Vagina (tissue), 2 donors: ENCODE data around the gene HTRA3.

ENCODE experiments used
- POLR2A ChIP-seq, 2 donors: fragments of 450-650 bp; IDR thresholded peaks; one replicate each; pipeline ENCODE4 v1.6.1; 2017; ENCODE audit warnings: antibody characterized with exemption in 2 of 2, mild to moderate bottlenecking in 2 of 2, moderate library complexity in 2 of 2
- TF ChIP-seq, protein P1 (sequence below), 3 experiments: fragments of 450-650 bp in 2 of 3; fragments of 200-600 bp in 1 of 3; sonication (generic) in 1 of 3; IDR thresholded peaks; one replicate each; pipeline ENCODE4 v1.5.1; 2017 to 2019; ENCODE audit warnings: antibody characterized with exemption in 3 of 3, mild to moderate bottlenecking in 2 of 3, moderate library complexity in 2 of 3

DNA sequence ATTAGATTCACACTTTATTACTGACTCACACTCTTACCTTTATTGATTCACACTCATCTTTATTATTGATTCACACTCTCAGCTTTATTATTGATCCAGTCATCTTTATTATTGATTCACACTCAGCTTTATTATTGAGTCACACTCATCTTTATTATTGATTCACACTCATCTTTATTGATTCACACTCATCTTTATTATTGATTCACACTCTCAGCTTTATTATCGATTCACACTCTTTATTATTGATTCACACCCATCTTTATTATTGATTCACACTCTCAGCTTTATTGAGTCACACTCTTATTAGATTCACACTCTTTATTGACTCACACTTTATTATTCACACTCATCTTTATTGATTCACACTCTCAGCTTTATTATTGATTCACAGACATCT is 31.3 kb downstream of the HTRA3 start:
- no peak for TF ChIP-seq POLR2A (IDR thresholded peaks at IDR 0.05)
- TF ChIP-seq, protein P1, sequence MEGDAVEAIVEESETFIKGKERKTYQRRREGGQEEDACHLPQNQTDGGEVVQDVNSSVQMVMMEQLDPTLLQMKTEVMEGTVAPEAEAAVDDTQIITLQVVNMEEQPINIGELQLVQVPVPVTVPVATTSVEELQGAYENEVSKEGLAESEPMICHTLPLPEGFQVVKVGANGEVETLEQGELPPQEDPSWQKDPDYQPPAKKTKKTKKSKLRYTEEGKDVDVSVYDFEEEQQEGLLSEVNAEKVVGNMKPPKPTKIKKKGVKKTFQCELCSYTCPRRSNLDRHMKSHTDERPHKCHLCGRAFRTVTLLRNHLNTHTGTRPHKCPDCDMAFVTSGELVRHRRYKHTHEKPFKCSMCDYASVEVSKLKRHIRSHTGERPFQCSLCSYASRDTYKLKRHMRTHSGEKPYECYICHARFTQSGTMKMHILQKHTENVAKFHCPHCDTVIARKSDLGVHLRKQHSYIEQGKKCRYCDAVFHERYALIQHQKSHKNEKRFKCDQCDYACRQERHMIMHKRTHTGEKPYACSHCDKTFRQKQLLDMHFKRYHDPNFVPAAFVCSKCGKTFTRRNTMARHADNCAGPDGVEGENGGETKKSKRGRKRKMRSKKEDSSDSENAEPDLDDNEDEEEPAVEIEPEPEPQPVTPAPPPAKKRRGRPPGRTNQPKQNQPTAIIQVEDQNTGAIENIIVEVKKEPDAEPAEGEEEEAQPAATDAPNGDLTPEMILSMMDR (IDR thresholded peaks at IDR 0.05) = no peak
